ENCODE measurements around the gene CCDC136.
A peak's percentile ranks its signal among the peaks of the same experiment; 100 is the strongest.

The CCDC136 gene

GRCh38 chr7:128805225-128805624, 13.5 kb downstream of the CCDC136 start:
- no peak for DNase-seq (ENCODE audit: low read depth in 2 of 2)

GRCh38 chr7:128807191-128807590, 15.4 kb downstream of the CCDC136 start:
- DNase-seq (ENCODE audit: low read depth in 2 of 2): no peak

GRCh38 chr7:128809363-128809762, 17.6 kb downstream of the CCDC136 start:
- no peak for DNase-seq (ENCODE audit: low read depth in 2 of 2)

GRCh38 chr7:128810473-128810872, 18.7 kb downstream of the CCDC136 start:
- no peak for DNase-seq (ENCODE audit: low read depth in 2 of 2)

- no peak for DNase-seq (ENCODE audit: low read depth in 2 of 2)
These were observed 19.2 kb downstream of the CCDC136 start for GRCh38 chr7:128810997-128811396.

GRCh38 chr7:128811631-128812430, 20.1 kb downstream of the CCDC136 start:
- DNase-seq (ENCODE audit: low read depth in 2 of 2): no peak

- no peak for DNase-seq (ENCODE audit: low read depth in 2 of 2)
These were observed 20.9 kb downstream of the CCDC136 start for GRCh38 chr7:128812514-128813168.

GRCh38 chr7:128814499-128814898, 22.7 kb downstream of the CCDC136 start:
- no peak for DNase-seq (ENCODE audit: low read depth in 2 of 2)

- no peak for DNase-seq (ENCODE audit: low read depth in 2 of 2)
These were observed 23.6 kb downstream of the CCDC136 start for GRCh38 chr7:128815289-128815942.

- no peak for DNase-seq (ENCODE audit: low read depth in 2 of 2)
These were observed 26.9 kb downstream of the CCDC136 start for GRCh38 chr7:128818694-128819093.

GRCh38 chr7:128821724-128822123, 30.0 kb downstream of the CCDC136 start:
- DNase-seq (ENCODE audit: low read depth in 2 of 2): no peak

- no peak for DNase-seq (ENCODE audit: low read depth in 2 of 2)
These were observed 34.7 kb downstream of the CCDC136 start for GRCh38 chr7:128826512-128826911.

- no peak for DNase-seq (ENCODE audit: low read depth in 2 of 2)
These were observed 35.1 kb downstream of the CCDC136 start for GRCh38 chr7:128826916-128827247.

- DNase-seq (ENCODE audit: low read depth in 2 of 2): no peak
These were observed 35.6 kb downstream of the CCDC136 start for GRCh38 chr7:128827248-128827958.

- DNase-seq (ENCODE audit: low read depth in 2 of 2): no peak
These were observed 36.4 kb downstream of the CCDC136 start for GRCh38 chr7:128827971-128828711.

GRCh38 chr7:128829391-128830166, 37.8 kb downstream of the CCDC136 start:
- no peak for DNase-seq (ENCODE audit: low read depth in 2 of 2)

- DNase-seq (ENCODE audit: low read depth in 2 of 2): peak; percentile 18 to 19
These were observed 38.7 kb downstream of the CCDC136 start, which contains the start of gene FLNC for GRCh38 chr7:128830231-128831177. Gene FLNC (plus strand): TSS chr7:128830406. CDS start chr7:128830638, 232 bp downstream.

GRCh38 chr7:128831178-128831993, 39.6 kb downstream of the CCDC136 start:
- DNase-seq (ENCODE audit: low read depth in 2 of 2): no peak
